Measurements from ENCODE around the gene FAM89B.
"Not testable (repeated sequence)": the region's sequence is repeated elsewhere in the genome, so short reads cannot be mapped to it uniquely, and the experiment has no call there.

Gene FAM89B

GRCh38 chr11:65563601-65564000 is 8.7 kb upstream of the FAM89B start:
- peaks cover 11% of the 10 kb centered on the region for H3K4me1 ChIP-seq
- H3K9ac ChIP-seq, result no peak overlapping the region

GRCh38 chr11:65564879-65565559 is 7.3 kb upstream of the FAM89B start:
- H3K4me3 ChIP-seq (ENCODE audit: low read depth, low read length); H3K9me3 ChIP-seq (ENCODE audit: control insufficient read depth, low read length); H3K36me3 ChIP-seq (ENCODE audit: control insufficient read depth, insufficient read depth, low read length); H3K4me1 ChIP-seq; H3K9ac ChIP-seq; H3K27ac ChIP-seq; H3K4me2 ChIP-seq (ENCODE audit: low read length); H3K27me3 ChIP-seq (ENCODE audit: control insufficient read depth, insufficient read depth, low read length); H2AFZ ChIP-seq: not testable (repeated sequence)
- H3K79me2 ChIP-seq, result peaks cover 18% of the 10 kb centered on the region

More at GRCh38 chr11:65563601-65564000, 8.7 kb upstream of the FAM89B start:
- Histone ChIP-seq H3K4me3 (ENCODE audit: low read depth, low read length) (no peak overlapping the region), H2AFZ (no peak overlapping the region), H3K9me3 (ENCODE audit: control insufficient read depth, low read length) (no peaks in the 10 kb centered on the region), H3K36me3 (ENCODE audit: control insufficient read depth, insufficient read depth, low read length) (no peaks in the 10 kb centered on the region), H3K27me3 (ENCODE audit: control insufficient read depth, insufficient read depth, low read length) (no peaks in the 10 kb centered on the region), H3K4me2 (ENCODE audit: low read length) (no peak overlapping the region), H3K79me2 (peaks cover 18% of the 10 kb centered on the region), H3K27ac (no peak overlapping the region)
- no peak for TF ChIP-seq CTCF (IDR thresholded peaks at IDR 0.05)

- H3K9ac ChIP-seq, result no peak overlapping the region
- H3K27ac ChIP-seq, result no peak overlapping the region
- H3K4me2 ChIP-seq (ENCODE audit: low read length), result no peak overlapping the region
- H3K27me3 ChIP-seq (ENCODE audit: control insufficient read depth, insufficient read depth, low read length), result no peaks in the 10 kb centered on the region
- TF ChIP-seq CTCF (IDR thresholded peaks at IDR 0.05), result no peak
- no peaks in the 10 kb centered on the region for H3K36me3 ChIP-seq (ENCODE audit: control insufficient read depth, insufficient read depth, low read length)
- no peak overlapping the region for H2AFZ ChIP-seq
- peaks cover 4% of the 10 kb centered on the region for H3K4me1 ChIP-seq
- H3K79me2 ChIP-seq, result peaks cover 18% of the 10 kb centered on the region
- no peak overlapping the region for H3K4me3 ChIP-seq (ENCODE audit: low read depth, low read length)
- H3K9me3 ChIP-seq (ENCODE audit: control insufficient read depth, low read length), result no peaks in the 10 kb centered on the region
Measured at GRCh38 chr11:65565624-65566453, 6.5 kb upstream of the FAM89B start.

- H3K36me3 ChIP-seq (ENCODE audit: control insufficient read depth, insufficient read depth, low read length), result no peaks in the 10 kb centered on the region
- H3K4me1 ChIP-seq, result peaks cover 14% of the 10 kb centered on the region
- peak overlapping the region; percentile 91 for H3K4me3 ChIP-seq (ENCODE audit: low read depth, low read length)
- H3K9ac ChIP-seq, result peak overlapping the region; percentile 29
- peak overlapping the region; percentile 90 for H3K27ac ChIP-seq
- peaks cover 8% of the 10 kb centered on the region for H3K79me2 ChIP-seq
- TF ChIP-seq CTCF (IDR thresholded peaks at IDR 0.05), result no peak
- peak overlapping the region; percentile 61 for H2AFZ ChIP-seq
- H3K9me3 ChIP-seq (ENCODE audit: control insufficient read depth, low read length), result no peaks in the 10 kb centered on the region
- no peaks in the 10 kb centered on the region for H3K27me3 ChIP-seq (ENCODE audit: control insufficient read depth, insufficient read depth, low read length)
- H3K4me2 ChIP-seq (ENCODE audit: low read length), result peak overlapping the region; percentile 79
Measured at GRCh38 chr11:65569164-65569972, 3.0 kb upstream of the FAM89B start.
